GM18868 (cell line): ENCODE results near the gene CAMKK1.

ENCODE experiments used
- ATAC-seq: cut with Tn5 transposase; IDR thresholded peaks from one replicate; pipeline ENCODE4 v1.9.1; 2021; ENCODE audit warnings: mild to moderate bottlenecking, moderate library complexity; ENCODE audit not compliant: unreplicated experiment

The CAMKK1 gene

DNA sequence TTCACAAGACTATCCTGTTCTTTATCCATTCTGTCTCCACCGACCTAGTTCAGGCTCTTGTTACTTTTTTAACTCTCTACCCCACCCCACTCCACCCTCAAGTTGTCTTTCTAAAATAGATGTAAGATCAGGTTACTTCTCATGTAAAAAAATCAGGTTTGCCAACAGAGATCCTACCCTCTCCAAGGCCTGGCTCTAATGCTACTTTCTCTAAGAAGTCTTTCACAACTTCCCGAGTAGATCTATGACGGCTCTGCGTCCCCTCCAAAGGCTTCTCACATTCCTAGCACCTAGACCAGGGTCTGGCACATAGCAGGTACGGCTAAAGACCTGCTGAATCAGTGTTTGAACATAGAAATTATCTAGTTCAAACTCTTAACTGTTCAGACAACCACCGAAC, 77.7 kb downstream of the CAMKK1 start:
- ATAC-seq, result no peak

DNA sequence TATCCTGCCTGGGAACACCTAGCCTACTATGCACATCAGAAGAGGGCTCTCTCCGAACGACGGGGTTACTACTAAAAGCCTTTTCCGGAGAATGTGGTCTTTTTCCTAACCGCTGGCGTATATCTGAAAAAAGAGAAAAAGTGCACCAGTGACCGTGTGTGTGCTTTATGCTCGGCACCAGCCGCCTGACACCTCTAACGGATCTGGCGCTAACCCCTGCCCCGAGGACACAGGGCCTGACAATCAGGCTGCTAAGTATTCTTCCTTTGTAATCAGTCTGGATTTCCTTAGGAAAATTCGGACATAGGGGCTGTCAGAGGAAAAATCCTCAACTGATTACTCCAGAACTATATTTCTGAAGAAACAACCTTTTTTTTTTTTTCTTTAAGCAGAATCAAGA, 78.5 kb downstream of the CAMKK1 start:
- no peak for ATAC-seq

DNA sequence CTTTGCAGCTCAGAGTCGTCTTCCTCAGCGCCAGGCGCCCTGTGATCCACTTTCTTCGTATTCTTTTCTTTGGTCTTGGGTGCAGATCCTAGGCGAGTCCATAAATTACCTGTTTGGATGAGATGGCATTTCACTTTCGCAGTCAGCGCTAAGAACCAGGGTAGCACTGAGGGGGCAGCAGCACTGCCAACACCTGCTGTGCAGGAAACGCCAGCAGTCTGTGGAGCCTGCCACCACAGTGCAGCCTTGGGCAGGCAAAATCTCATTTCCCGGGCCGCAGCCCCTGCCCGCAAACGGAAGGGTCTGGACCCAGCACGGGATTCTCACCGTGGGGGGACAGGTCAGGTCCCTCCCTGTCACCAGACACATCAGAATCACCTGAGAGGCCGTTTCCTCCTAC, 79.7 kb downstream of the CAMKK1 start:
- ATAC-seq, result no peak

DNA sequence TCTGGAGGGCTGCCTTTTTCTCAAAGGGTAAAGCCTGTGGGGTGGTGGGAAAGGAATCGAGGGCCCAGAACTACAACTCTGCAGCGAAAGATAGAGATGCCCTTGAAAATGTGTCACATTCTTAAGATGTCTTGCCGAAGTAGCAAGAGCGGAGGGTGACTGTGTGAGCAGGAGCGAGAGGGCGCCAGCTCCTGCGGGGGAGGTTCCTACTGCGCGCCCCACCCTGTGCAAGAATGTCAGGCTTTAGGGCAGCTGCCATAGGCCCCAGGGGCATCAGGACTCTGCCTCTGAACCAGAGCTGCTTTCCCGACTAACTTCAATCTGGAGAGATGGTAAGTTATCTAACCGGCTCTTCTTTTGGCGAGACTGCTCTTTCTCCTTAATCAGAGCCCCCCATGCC, 80.1 kb downstream of the CAMKK1 start:
- no peak for ATAC-seq

DNA sequence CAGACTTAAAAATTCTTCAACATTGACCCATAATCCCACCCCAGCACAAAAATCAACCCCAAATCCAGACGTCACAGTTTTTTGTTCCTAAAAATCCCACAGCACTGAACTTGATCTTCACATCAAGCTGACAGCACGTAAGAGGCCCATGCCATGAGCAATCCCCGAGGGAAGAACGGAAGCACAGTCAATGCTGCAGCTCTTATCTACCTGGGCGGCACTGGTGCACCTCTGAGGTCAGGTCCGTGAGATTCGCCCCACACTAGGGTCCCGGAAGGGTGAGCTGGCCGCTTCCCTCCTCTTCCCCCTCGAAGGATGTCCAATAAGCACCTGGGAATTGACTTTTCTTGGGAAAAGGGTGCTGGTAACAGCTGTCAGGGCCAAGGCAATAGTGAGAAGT, 80.6 kb downstream of the CAMKK1 start:
- no peak for ATAC-seq
